Stimulated activated CD8-positive, alpha-beta memory T cell treated with anti-CD3 and anti-CD28 coated beads, Interleukin-15, amount 100 ng/mL, for 48 hours (primary cell): ENCODE results near the gene ZNF837.

Source experiments
- DNase-seq, 2 donors: peaks; one replicate each; pipeline ENCODE4 v3.0.0-alpha.2; 2020; ENCODE audit warnings: low read depth in 2 of 2

Gene ZNF837

GRCh38 chr19:58318297-58318696 lies 62.5 kb downstream of the ZNF837 start:
- no peak for DNase-seq
